Natural killer cell (primary cell): ENCODE results near the gene EPB41L4A. TPM values are rescaled to one million over a fixed set of nuclear protein-coding genes. Genes with fewer than 3 reads are reported as not detected.

ENCODE experiments used
- ATAC-seq, 3 donors: fragments of 150-1000 bp in 2 of 3; fragments of 200-7000 bp in 1 of 3; cut with Tn5 transposase; 1 replicate in 1 of 3; 2 replicates in 2 of 3; pipeline ENCODE4 v1.10.0; 2021; ENCODE audit warnings: mild to moderate bottlenecking in 2 of 3, moderate library complexity in 2 of 3
- DNase-seq, 2 donors: peaks; one replicate each; pipeline versions ENCODE4 v3.0.0 to v3.0.0-alpha.2; 2013 to 2021; ENCODE audit warnings: mixed read lengths in 1 of 2
- H3K27ac ChIP-seq: one replicate; pipeline ENCODE4 v1.5.1; 2013; ENCODE audit warnings: mild to moderate bottlenecking, low read length
- H3K27me3 ChIP-seq: one replicate; pipeline ENCODE4 v1.6.1; 2013; ENCODE audit warnings: low read length; ENCODE audit not compliant: control insufficient read depth, insufficient read depth
- H3K36me3 ChIP-seq: one replicate; pipeline ENCODE4 v1.6.1; 2013; ENCODE audit warnings: low read length; ENCODE audit not compliant: control insufficient read depth, insufficient read depth
- H3K4me1 ChIP-seq: one replicate; pipeline ENCODE4 v1.6.1; 2013; ENCODE audit warnings: low read length; ENCODE audit not compliant: control insufficient read depth, insufficient read depth
- H3K4me3 ChIP-seq: one replicate; pipeline ENCODE4 v1.5.1; 2013; ENCODE audit warnings: low read length
- H3K9me3 ChIP-seq: one replicate; pipeline ENCODE4 v1.6.1; 2013; ENCODE audit warnings: low read length; ENCODE audit not compliant: control insufficient read depth, insufficient read depth
- H3K27ac Mint-ChIP-seq, 2 donors: one replicate each; pipeline ENCODE4 v1.8.0; 2022; ENCODE audit warnings: mild to moderate bottlenecking in 2 of 2, mixed read lengths in 2 of 2, moderate library complexity in 1 of 2
- H3K27me3 Mint-ChIP-seq, 2 donors: one replicate each; pipeline ENCODE4 v1.8.0; 2022; ENCODE audit warnings: low read depth in 2 of 2, mixed read lengths in 2 of 2
- H3K36me3 Mint-ChIP-seq: one replicate; pipeline ENCODE4 v1.8.0; 2022; ENCODE audit warnings: mixed read lengths
- H3K4me1 Mint-ChIP-seq, 2 donors: one replicate each; pipeline ENCODE4 v1.8.0; 2022; ENCODE audit warnings: mixed read lengths in 2 of 2
- H3K4me3 Mint-ChIP-seq: one replicate; pipeline ENCODE4 v1.8.0; 2022; ENCODE audit warnings: mild to moderate bottlenecking, moderate library complexity, mixed read lengths
- H3K9me3 Mint-ChIP-seq, 2 donors: one replicate each; pipeline ENCODE4 v1.8.0; 2022; ENCODE audit warnings: mixed read lengths in 2 of 2
- WGBS: methylation state at CpG from one replicate; pipeline ENCODE4 v1.1.7; 2013; ENCODE audit warnings: missing lambda C conversion rate; ENCODE audit not compliant: insufficient coverage; 5-methylcytosine and 5-hydroxymethylcytosine counted together
- intact Hi-C: fragments of 100-400 bp; cut with micrococcal nuclease; formaldehyde crosslinking; loops from one replicate; pipeline ENCODE4 v1.14.2; 2022
- total RNA-seq, 4 donors: library from RNA; stranded (reverse); fragments of 120-200 nt in 1 of 4; gene quantifications; one replicate each; pipeline versions ENCODE4 v1.2.3 to v1.2.4, GENCODE V29; 2013 to 2022
- TF ChIP-seq, protein P1 (sequence below): fragments of 200-600 bp; IDR thresholded peaks from one replicate; pipeline ENCODE4 v1.8.0; 2022; ENCODE audit warnings: antibody characterized with exemption

The EPB41L4A gene
- total RNA-seq, 3 donors from 2014 or later (not counting 1 experiment from before 2014, with no cell fraction given) = 21.9 to 30.4 (median 22.1) TPM

DNA sequence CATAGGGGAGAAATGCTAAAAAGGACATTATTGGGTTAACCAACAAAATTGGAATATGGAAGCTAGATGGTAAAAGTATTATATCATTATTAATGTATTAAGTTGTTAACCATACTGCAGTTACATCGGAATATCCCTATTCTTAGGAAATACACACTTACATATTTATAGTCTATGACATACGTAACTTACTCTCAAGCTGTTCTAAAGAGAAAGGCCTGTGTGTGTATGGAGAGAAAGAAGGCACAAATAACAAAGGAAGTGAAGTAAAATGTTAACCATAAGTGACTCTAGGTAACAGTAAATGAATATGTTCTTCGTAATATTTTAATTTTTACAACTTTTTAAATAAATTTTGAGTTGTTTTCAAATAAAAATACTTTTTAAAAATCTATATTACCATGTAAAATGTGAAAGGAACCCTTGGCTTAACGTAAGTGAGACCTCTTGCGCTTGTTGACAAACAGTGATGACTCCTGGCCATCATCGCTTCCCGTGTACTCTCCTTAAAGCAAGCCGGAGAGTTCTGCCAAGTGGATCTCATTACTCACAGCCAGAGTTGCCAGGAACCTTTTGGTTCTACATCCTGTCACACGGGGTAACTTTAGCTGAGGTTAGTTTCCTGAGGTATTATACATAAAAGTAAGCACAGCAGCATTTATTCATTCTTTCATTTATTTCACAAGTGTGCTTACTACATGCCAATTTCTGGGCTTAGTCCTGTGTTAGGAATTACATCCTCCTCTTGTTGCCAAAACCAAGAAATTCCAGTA is 165.4 kb downstream of the EPB41L4A start:
- Mint-ChIP-seq H3K9me3 (no peaks in the 10 kb centered on the region), H3K36me3 (no peaks in the 10 kb centered on the region), H3K4me3 (no peak overlapping the region), H3K27ac (no peak overlapping the region), H3K4me1 (no peaks in the 10 kb centered on the region), H3K27me3 (peaks cover 3 to 8% of the 10 kb centered on the region in 2 donors)
- TF ChIP-seq, protein P1, sequence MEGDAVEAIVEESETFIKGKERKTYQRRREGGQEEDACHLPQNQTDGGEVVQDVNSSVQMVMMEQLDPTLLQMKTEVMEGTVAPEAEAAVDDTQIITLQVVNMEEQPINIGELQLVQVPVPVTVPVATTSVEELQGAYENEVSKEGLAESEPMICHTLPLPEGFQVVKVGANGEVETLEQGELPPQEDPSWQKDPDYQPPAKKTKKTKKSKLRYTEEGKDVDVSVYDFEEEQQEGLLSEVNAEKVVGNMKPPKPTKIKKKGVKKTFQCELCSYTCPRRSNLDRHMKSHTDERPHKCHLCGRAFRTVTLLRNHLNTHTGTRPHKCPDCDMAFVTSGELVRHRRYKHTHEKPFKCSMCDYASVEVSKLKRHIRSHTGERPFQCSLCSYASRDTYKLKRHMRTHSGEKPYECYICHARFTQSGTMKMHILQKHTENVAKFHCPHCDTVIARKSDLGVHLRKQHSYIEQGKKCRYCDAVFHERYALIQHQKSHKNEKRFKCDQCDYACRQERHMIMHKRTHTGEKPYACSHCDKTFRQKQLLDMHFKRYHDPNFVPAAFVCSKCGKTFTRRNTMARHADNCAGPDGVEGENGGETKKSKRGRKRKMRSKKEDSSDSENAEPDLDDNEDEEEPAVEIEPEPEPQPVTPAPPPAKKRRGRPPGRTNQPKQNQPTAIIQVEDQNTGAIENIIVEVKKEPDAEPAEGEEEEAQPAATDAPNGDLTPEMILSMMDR = no peak
- Histone ChIP-seq H3K4me3 (no peak overlapping the region), H3K9me3 (no peaks in the 10 kb centered on the region), H3K4me1 (no peaks in the 10 kb centered on the region), H3K27ac (no peak overlapping the region), H3K36me3 (no peaks in the 10 kb centered on the region), H3K27me3 (no peaks in the 10 kb centered on the region)
- DNase-seq = no peak
- no peak for ATAC-seq
- intact Hi-C loops = no loop called here
- WGBS = 70% methylated on average over 6 of the region's 9 CpGs

GRCh38 chr5:112250551-112250950 is 168.5 kb downstream of the EPB41L4A start:
- no peaks in the 10 kb centered on the region for H3K4me1 Mint-ChIP-seq
- 59% methylated on average over 2 of the region's 2 CpGs for WGBS
- Histone ChIP-seq H3K4me1 (no peaks in the 10 kb centered on the region), H3K27ac (no peak overlapping the region), H3K4me3 (no peak overlapping the region), H3K9me3 (no peaks in the 10 kb centered on the region), H3K27me3 (no peaks in the 10 kb centered on the region), H3K36me3 (no peaks in the 10 kb centered on the region)
- H3K27ac Mint-ChIP-seq = no peak overlapping the region
- no peaks in the 10 kb centered on the region for H3K9me3 Mint-ChIP-seq
- TF ChIP-seq, protein P1 = no peak
- H3K4me3 Mint-ChIP-seq = no peak overlapping the region
- H3K36me3 Mint-ChIP-seq = no peaks in the 10 kb centered on the region
- H3K27me3 Mint-ChIP-seq = peaks cover 0 to 5% of the 10 kb centered on the region in 2 donors
- DNase-seq (no peak), ATAC-seq (no peak)
- intact Hi-C loops = no loop called here

- ATAC-seq = no peak
- Histone ChIP-seq H3K36me3 (no peaks in the 10 kb centered on the region), H3K4me3 (no peak overlapping the region), H3K9me3 (no peaks in the 10 kb centered on the region), H3K27ac (no peak overlapping the region), H3K27me3 (no peaks in the 10 kb centered on the region), H3K4me1 (no peaks in the 10 kb centered on the region)
- H3K36me3 Mint-ChIP-seq = peaks cover 5% of the 10 kb centered on the region
- TF ChIP-seq, protein P1 = no peak
- WGBS = 73% methylated on average over 2 of the region's 2 CpGs
- no peaks in the 10 kb centered on the region for H3K4me1 Mint-ChIP-seq
- no peak overlapping the region for H3K27ac Mint-ChIP-seq
- H3K4me3 Mint-ChIP-seq = no peak overlapping the region
- peaks cover 0 to 8% of the 10 kb centered on the region in 2 donors for H3K27me3 Mint-ChIP-seq
- intact Hi-C loops = no loop called here
- H3K9me3 Mint-ChIP-seq = no peaks in the 10 kb centered on the region
- DNase-seq = no peak
These were observed 170.5 kb downstream of the EPB41L4A start for GRCh38 chr5:112248623-112249022.

- TF ChIP-seq, protein P1 = no peak
- Histone ChIP-seq H3K9me3 (no peaks in the 10 kb centered on the region), H3K4me1 (no peaks in the 10 kb centered on the region), H3K27ac (no peak overlapping the region), H3K27me3 (no peaks in the 10 kb centered on the region), H3K4me3 (no peak overlapping the region), H3K36me3 (no peaks in the 10 kb centered on the region)
- intact Hi-C loops = no loop called here
- Mint-ChIP-seq H3K27me3 (peaks cover 0 to 8% of the 10 kb centered on the region in 2 donors), H3K9me3 (no peaks in the 10 kb centered on the region), H3K4me3 (no peak overlapping the region), H3K27ac (no peak overlapping the region), H3K36me3 (peaks cover 5% of the 10 kb centered on the region), H3K4me1 (no peaks in the 10 kb centered on the region)
- no peak for ATAC-seq
- DNase-seq = no peak
These were observed 171.1 kb downstream of the EPB41L4A start for GRCh38 chr5:112247960-112248359.
